Activated CD8-positive, alpha-beta memory T cell treated with anti-CD3 and anti-CD28 coated beads for 48 hours (primary cell): ENCODE measurements around the gene KIF21A.
"Not testable (repeated sequence)": the region's sequence is repeated elsewhere in the genome, so short reads cannot be mapped to it uniquely, and the experiment has no call there.

Experiments
- DNase-seq, 3 experiments: peaks; one replicate each; pipeline ENCODE4 v3.0.0-alpha.2; 2020; ENCODE audit warnings: low read depth in 2 of 3, low spot score in 2 of 3

KIF21A gene

GRCh38 chr12:39443081-39443928 lies at the start of gene KIF21A:
TSS of gene KIF21A (minus strand) at chr12:39443120. CDS start at chr12:39442970, 150 bp downstream.
- DNase-seq, result peak; percentile 61 to 83 (median 73)

- no peak for DNase-seq
Measured at GRCh38 chr12:39490500-39491282, 47.8 kb upstream of the KIF21A start.

GRCh38 chr12:39483597-39483996 lies 40.7 kb upstream of the KIF21A start:
- no peak for DNase-seq

GRCh38 chr12:39483042-39483441 lies 40.1 kb upstream of the KIF21A start:
- no peak for DNase-seq

- DNase-seq, result no peak
Measured at GRCh38 chr12:39476894-39477293, 34.0 kb upstream of the KIF21A start.

GRCh38 chr12:39476121-39476520 lies 33.2 kb upstream of the KIF21A start:
- no peak for DNase-seq

- DNase-seq, result not testable (repeated sequence)
Measured at GRCh38 chr12:39475136-39475535, 32.2 kb upstream of the KIF21A start.

GRCh38 chr12:39467432-39467870 lies 24.5 kb upstream of the KIF21A start:
- DNase-seq, result no peak

GRCh38 chr12:39464976-39465695 lies 22.2 kb upstream of the KIF21A start:
- no peak for DNase-seq

- DNase-seq, result no peak
Measured at GRCh38 chr12:39461059-39461458, 18.1 kb upstream of the KIF21A start.

- DNase-seq, result no peak
Measured at GRCh38 chr12:39459027-39459434, 16.1 kb upstream of the KIF21A start.

GRCh38 chr12:39451977-39452376 lies 9.1 kb upstream of the KIF21A start:
- DNase-seq, result no peak

GRCh38 chr12:39448038-39448437 lies 5.1 kb upstream of the KIF21A start:
- DNase-seq, result no peak

- no peak for DNase-seq
Measured at GRCh38 chr12:39443929-39444209, 949 bp upstream of the KIF21A start.

- DNase-seq, result no peak
Measured at GRCh38 chr12:39442831-39443080, 164 bp downstream of the KIF21A start.

GRCh38 chr12:39441963-39442830 lies 723 bp downstream of the KIF21A start:
- peak in 2 of 3 experiments; percentile 11 to 31 for DNase-seq

GRCh38 chr12:39441189-39441962 lies 1.5 kb downstream of the KIF21A start:
- no peak for DNase-seq

- DNase-seq, result no peak
Measured at GRCh38 chr12:39440781-39441180, 2.1 kb downstream of the KIF21A start.

GRCh38 chr12:39440101-39440500 lies 2.8 kb downstream of the KIF21A start:
- DNase-seq, result no peak

GRCh38 chr12:39435531-39435930 lies 7.4 kb downstream of the KIF21A start:
- no peak for DNase-seq
